Trophoblast cell (in vitro differentiated cells and primary cell): ENCODE data around the gene TCF7L1.
"Not testable (repeated sequence)": the region's sequence is repeated elsewhere in the genome, so short reads cannot be mapped to it uniquely, and the experiment has no call there.

Experiments used
- DNase-seq, 2 donors: peaks; one replicate each; pipeline ENCODE4 v3.0.0-alpha.2; 2016
- H2AFZ ChIP-seq: 2 replicates; pipeline ENCODE4 v1.6.1; 2013; ENCODE audit warnings: low read length, moderate library complexity, mild to moderate bottlenecking; ENCODE audit not compliant: insufficient read depth, poor library complexity
- H2AK5ac ChIP-seq: 2 replicates; pipeline ENCODE4 v1.6.1; 2013; ENCODE audit warnings: mild to moderate bottlenecking, low read length
- H2BK120ac ChIP-seq: 2 replicates; pipeline ENCODE4 v1.6.1; 2013; ENCODE audit warnings: low read length, mild to moderate bottlenecking, moderate library complexity; ENCODE audit not compliant: insufficient read depth, poor library complexity
- H2BK12ac ChIP-seq: 2 replicates; pipeline ENCODE4 v1.6.1; 2013; ENCODE audit warnings: mild to moderate bottlenecking, low read length, moderate library complexity
- H2BK5ac ChIP-seq: 2 replicates; pipeline ENCODE4 v1.6.1; 2013; ENCODE audit warnings: low read length, low read depth, moderate library complexity, mild to moderate bottlenecking; ENCODE audit not compliant: poor library complexity
- H3K14ac ChIP-seq: 2 replicates; pipeline ENCODE4 v1.6.1; 2013; ENCODE audit warnings: mild to moderate bottlenecking, low read length
- H3K18ac ChIP-seq: 2 replicates; pipeline ENCODE4 v1.6.1; 2013; ENCODE audit warnings: mild to moderate bottlenecking, low read length
- H3K23ac ChIP-seq: 2 replicates; pipeline ENCODE4 v1.6.1; 2013; ENCODE audit warnings: low read length
- H3K27ac ChIP-seq: 2 replicates; pipeline ENCODE4 v1.5.1; 2013; ENCODE audit warnings: low read depth, mild to moderate bottlenecking, inconsistent platforms, low read length, moderate library complexity
- H3K27me3 ChIP-seq: 2 replicates; pipeline ENCODE4 v1.6.1; 2013; ENCODE audit warnings: inconsistent platforms, mild to moderate bottlenecking, low read length, moderate library complexity; ENCODE audit not compliant: insufficient read depth
- H3K36me3 ChIP-seq, 2 experiments: 1 replicate in 1 of 2; 2 replicates in 1 of 2; pipeline ENCODE4 v1.6.1; 2013; ENCODE audit warnings: low read length in 2 of 2, mild to moderate bottlenecking in 2 of 2, moderate library complexity in 1 of 2; ENCODE audit not compliant: insufficient read depth in 2 of 2, control insufficient read depth in 1 of 2
- H3K4ac ChIP-seq: 2 replicates; pipeline ENCODE4 v1.6.1; 2013; ENCODE audit warnings: low read depth, mild to moderate bottlenecking, low read length, moderate library complexity
- H3K4me1 ChIP-seq, 2 experiments: 1 replicate in 1 of 2; 2 replicates in 1 of 2; pipeline ENCODE4 v1.6.1; 2013; ENCODE audit warnings: low read length in 2 of 2, mild to moderate bottlenecking in 2 of 2, moderate library complexity in 1 of 2; ENCODE audit not compliant: insufficient read depth in 2 of 2, control insufficient read depth in 1 of 2
- H3K4me2 ChIP-seq: 2 replicates; pipeline ENCODE4 v1.6.1; 2013; ENCODE audit warnings: inconsistent platforms, mild to moderate bottlenecking, low read length, moderate library complexity
- H3K4me3 ChIP-seq: 2 replicates; pipeline ENCODE4 v1.5.1; 2013; ENCODE audit warnings: mild to moderate bottlenecking, low read depth, low read length, inconsistent platforms
- H3K79me1 ChIP-seq: one replicate; pipeline ENCODE4 v1.6.1; 2013; ENCODE audit warnings: low read length
- H3K79me2 ChIP-seq: 2 replicates; pipeline ENCODE4 v1.6.1; 2013; ENCODE audit warnings: low read length, mild to moderate bottlenecking; ENCODE audit not compliant: control insufficient read depth, insufficient read depth, poor library complexity
- H3K9ac ChIP-seq: 2 replicates; pipeline ENCODE4 v1.6.1; 2013; ENCODE audit warnings: mild to moderate bottlenecking, low read length
- H3K9me3 ChIP-seq: 2 replicates; pipeline ENCODE4 v1.6.1; 2013; ENCODE audit warnings: low read depth, mild to moderate bottlenecking, control low read depth, inconsistent platforms, low read length; ENCODE audit not compliant: insufficient read depth
- H4K12ac ChIP-seq: 2 replicates; pipeline ENCODE4 v1.6.1; 2013; ENCODE audit warnings: low read depth, mild to moderate bottlenecking, low read length, moderate library complexity
- H4K8ac ChIP-seq: 2 replicates; pipeline ENCODE4 v1.6.1; 2013; ENCODE audit warnings: low read depth, mild to moderate bottlenecking, low read length, moderate library complexity
- H4K91ac ChIP-seq: one replicate; pipeline ENCODE4 v1.6.1; 2013; ENCODE audit warnings: low read depth, mild to moderate bottlenecking, low read length, moderate library complexity
- WGBS: extraction: QIAGEN DNeasy Blood & Tissue Kit; methylation state at CpG from one replicate; pipeline ENCODE4 v1.1.7; 2013; ENCODE audit warnings: missing lambda C conversion rate; ENCODE audit not compliant: insufficient read length, insufficient coverage; ENCODE audit errors: extremely low coverage; 5-methylcytosine and 5-hydroxymethylcytosine counted together

Gene TCF7L1

GRCh38 chr2:85120363-85120762, 12.8 kb upstream of the TCF7L1 start:
- H3K23ac ChIP-seq = no peak overlapping the region
- WGBS = no CpG with 5 or more reads among the region's 1 CpG
- no peaks in the 10 kb centered on the region for H3K36me3 ChIP-seq
- H2BK120ac ChIP-seq = no peak overlapping the region
- H3K14ac ChIP-seq = no peak overlapping the region
- no peak overlapping the region for H2BK12ac ChIP-seq
- no peak overlapping the region for H4K8ac ChIP-seq
- H2AK5ac ChIP-seq = no peak overlapping the region
- H4K91ac ChIP-seq = no peak overlapping the region
- H3K79me2 ChIP-seq = no peaks in the 10 kb centered on the region
- H3K18ac ChIP-seq = no peak overlapping the region
- H3K4me1 ChIP-seq = no peaks in the 10 kb centered on the region
- no peak overlapping the region for H3K9ac ChIP-seq
- no peak overlapping the region for H3K4ac ChIP-seq
- no peaks in the 10 kb centered on the region for H3K9me3 ChIP-seq
- no peaks in the 10 kb centered on the region for H3K79me1 ChIP-seq
- no peak overlapping the region for H3K27ac ChIP-seq
- no peak overlapping the region for H2AFZ ChIP-seq
- no peak for DNase-seq
- H4K12ac ChIP-seq = no peak overlapping the region
- no peak overlapping the region for H2BK5ac ChIP-seq
- no peak overlapping the region for H3K4me3 ChIP-seq
- no peak overlapping the region for H3K4me2 ChIP-seq
- no peaks in the 10 kb centered on the region for H3K27me3 ChIP-seq

- H3K27ac ChIP-seq, H3K9ac ChIP-seq, H4K8ac ChIP-seq, H2BK5ac ChIP-seq, H3K4me2 ChIP-seq, H3K9me3 ChIP-seq, H3K79me1 ChIP-seq, H3K4me3 ChIP-seq, H4K91ac ChIP-seq, H2BK12ac ChIP-seq, H2BK120ac ChIP-seq, H3K4ac ChIP-seq, H2AFZ ChIP-seq, DNase-seq, H3K27me3 ChIP-seq, H3K23ac ChIP-seq, H3K14ac ChIP-seq, H3K18ac ChIP-seq, H4K12ac ChIP-seq, H3K36me3 ChIP-seq, H2AK5ac ChIP-seq, H3K79me2 ChIP-seq, H3K4me1 ChIP-seq: not testable (repeated sequence)
- no CpG with 5 or more reads among the region's 5 CpGs for WGBS
Measured at GRCh38 chr2:85126462-85126861, 6.7 kb upstream of the TCF7L1 start.

GRCh38 chr2:85129861-85130260, 3.3 kb upstream of the TCF7L1 start:
- peak; percentile 23 to 71 for DNase-seq

GRCh38 chr2:85130407-85130806, 2.8 kb upstream of the TCF7L1 start:
- Histone ChIP-seq H2AFZ (no peak overlapping the region), H4K12ac (no peak overlapping the region), H3K4ac (no peak overlapping the region), H2BK120ac (no peak overlapping the region), H3K9ac (no peak overlapping the region), H3K4me3 (no peak overlapping the region), H4K91ac (no peak overlapping the region), H2BK5ac (no peak overlapping the region), H3K4me2 (no peak overlapping the region), H3K27ac (no peak overlapping the region), H2AK5ac (no peak overlapping the region), H3K9me3 (peaks cover 2% of the 10 kb centered on the region), H3K4me1 (peaks cover 0 to 13% of the 10 kb centered on the region in 2 experiments), H3K36me3 (no peaks in the 10 kb centered on the region), H4K8ac (no peak overlapping the region), H3K27me3 (peaks cover 14% of the 10 kb centered on the region), H3K18ac (no peak overlapping the region), H3K79me1 (peaks cover 7% of the 10 kb centered on the region), H2BK12ac (no peak overlapping the region), H3K23ac (no peak overlapping the region), H3K79me2 (peaks cover 7% of the 10 kb centered on the region), H3K14ac (no peak overlapping the region)
- DNase-seq = peak; percentile 77 to 99
- WGBS = no CpG with 5 or more reads among the region's 2 CpGs

More at GRCh38 chr2:85129861-85130260, 3.3 kb upstream of the TCF7L1 start:
- Histone ChIP-seq H3K23ac (no peak overlapping the region), H4K91ac (no peak overlapping the region), H3K27me3 (peaks cover 10% of the 10 kb centered on the region), H3K36me3 (no peaks in the 10 kb centered on the region), H2BK120ac (no peak overlapping the region), H4K8ac (no peak overlapping the region), H3K27ac (no peak overlapping the region), H3K4me2 (no peak overlapping the region), H3K4me3 (no peak overlapping the region), H2BK5ac (no peak overlapping the region), H3K9ac (no peak overlapping the region), H3K4ac (no peak overlapping the region), H2BK12ac (no peak overlapping the region), H3K79me2 (peaks cover 7% of the 10 kb centered on the region), H4K12ac (no peak overlapping the region), H2AFZ (no peak overlapping the region), H3K18ac (no peak overlapping the region), H3K4me1 (peaks cover 0 to 9% of the 10 kb centered on the region in 2 experiments), H3K9me3 (no peaks in the 10 kb centered on the region), H3K14ac (no peak overlapping the region), H2AK5ac (no peak overlapping the region), H3K79me1 (peaks cover 7% of the 10 kb centered on the region)
- WGBS = no CpG with 5 or more reads among the region's 3 CpGs
